H54 (cell line): ENCODE measurements around the gene NUDT2.
"Not testable (repeated sequence)": the region's sequence is repeated elsewhere in the genome, so short reads cannot be mapped to it uniquely, and the experiment has no call there.

ENCODE experiments used
- DNase-seq: peaks from one replicate; pipeline ENCODE4 v3.0.0; 2011; ENCODE audit warnings: low spot score, mixed read lengths; ENCODE audit not compliant: insufficient read length
- FAIRE-seq: peaks from 3 replicates; lab custom pipeline; 2011; peaks lifted over from hg19 to GRCh38; lab: Jason Lieb, UNC
- POLR2A ChIP-seq: IDR thresholded peaks from 2 replicates; pipeline ENCODE4 v1.6.1; 2011; ENCODE audit warnings: low read depth, mild to moderate bottlenecking, low read length

Gene NUDT2

GRCh38 chr9:34322899-34323591 lies 6.3 kb upstream of the NUDT2 start:
- DNase-seq (no peak), FAIRE-seq (no peak)
- TF ChIP-seq POLR2A = no peak

GRCh38 chr9:34326690-34327089 lies 2.7 kb upstream of the NUDT2 start:
- DNase-seq (no peak), FAIRE-seq (no peak)
- TF ChIP-seq POLR2A = no peak

DNA sequence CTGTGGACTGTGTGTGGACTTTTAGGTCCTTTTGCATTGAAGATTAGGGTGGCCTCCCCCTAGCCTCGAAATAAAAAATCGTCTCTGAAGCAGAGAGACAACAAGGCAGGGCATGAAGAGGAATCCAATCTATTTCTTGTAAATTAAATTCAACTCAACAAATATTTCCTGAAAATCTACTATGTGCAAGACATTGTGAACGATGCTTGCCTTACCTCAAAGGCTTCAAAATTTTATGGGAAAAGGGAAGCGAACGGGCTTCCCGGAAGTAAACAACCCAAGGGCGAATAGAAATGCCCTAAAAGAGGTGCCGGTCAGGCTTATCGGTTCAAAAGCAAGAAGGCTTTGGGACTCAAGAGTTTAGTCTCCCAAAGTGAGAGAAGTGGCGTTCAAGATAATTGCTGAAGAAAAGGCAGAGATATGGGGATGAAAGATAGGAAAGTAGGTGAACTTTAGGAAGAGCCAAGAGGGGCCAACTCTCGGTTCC lies 826 bp upstream of the NUDT2 start:
- peak; percentile 11 for FAIRE-seq
- no peak for DNase-seq
- TF ChIP-seq POLR2A = no peak

DNA sequence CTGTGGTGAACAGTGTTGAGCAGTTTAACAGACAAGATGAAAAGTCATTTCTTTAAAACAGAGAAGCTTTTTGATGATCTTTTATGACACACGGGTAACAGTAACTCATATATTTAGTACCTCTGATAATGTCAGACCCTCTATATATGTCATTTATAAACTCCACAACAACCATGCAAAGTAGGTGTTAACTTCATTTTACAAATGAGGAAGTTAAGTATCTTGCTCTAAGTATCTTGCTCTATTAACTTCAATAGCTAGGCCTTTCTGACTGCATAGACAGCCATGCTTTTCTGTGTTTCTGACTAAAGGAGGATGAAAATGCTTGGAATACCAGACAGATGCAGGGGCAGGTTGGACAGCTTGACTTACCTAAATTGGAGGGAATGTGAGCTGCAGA lies 1.8 kb downstream of the NUDT2 start:
- FAIRE-seq (no peak), DNase-seq (no peak)
- TF ChIP-seq POLR2A = no peak

DNA sequence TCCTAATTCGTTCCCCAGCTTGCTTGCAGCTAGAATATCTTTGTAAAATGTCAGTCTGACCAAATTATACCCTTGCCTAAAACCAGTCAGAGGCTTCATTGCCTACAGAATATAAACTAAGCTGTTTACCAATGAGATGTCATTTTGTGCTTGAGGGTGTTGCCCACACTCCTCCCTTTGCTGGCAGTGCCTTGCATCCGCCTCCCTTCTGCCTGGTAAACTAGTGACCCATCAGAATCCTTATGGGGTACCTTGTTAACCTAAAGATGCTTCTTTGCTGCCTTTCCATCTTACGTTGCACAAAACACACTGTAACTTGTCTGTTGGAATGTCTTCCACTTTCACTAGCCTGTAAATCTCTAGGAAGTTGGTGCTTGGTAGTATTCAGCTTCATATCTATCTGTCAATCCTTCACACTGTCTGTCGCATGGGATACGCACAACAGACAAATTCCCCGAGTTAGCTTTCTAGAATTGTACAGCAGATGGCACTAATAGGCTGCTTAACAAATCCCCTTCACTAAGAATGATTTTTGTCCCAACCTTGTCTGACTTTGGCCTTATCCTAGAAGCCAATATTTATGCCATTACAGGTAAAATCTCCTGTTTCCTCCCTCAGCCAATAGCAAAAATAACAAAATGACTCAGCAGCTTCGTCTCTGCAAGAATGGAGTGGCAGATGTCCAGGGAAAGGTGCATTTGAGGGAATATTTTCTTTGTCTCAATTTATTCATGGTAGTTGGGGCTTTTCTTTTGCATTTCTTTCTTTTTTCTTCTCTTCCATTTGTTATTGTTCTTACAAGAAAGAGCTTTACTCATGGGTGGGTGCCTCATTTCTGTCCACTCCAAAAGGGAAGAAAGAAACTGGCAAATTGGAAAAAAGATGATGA lies 3.0 kb downstream of the NUDT2 start:
- no peak for TF ChIP-seq POLR2A
- DNase-seq (no peak), FAIRE-seq (peak; percentile 11)

DNA sequence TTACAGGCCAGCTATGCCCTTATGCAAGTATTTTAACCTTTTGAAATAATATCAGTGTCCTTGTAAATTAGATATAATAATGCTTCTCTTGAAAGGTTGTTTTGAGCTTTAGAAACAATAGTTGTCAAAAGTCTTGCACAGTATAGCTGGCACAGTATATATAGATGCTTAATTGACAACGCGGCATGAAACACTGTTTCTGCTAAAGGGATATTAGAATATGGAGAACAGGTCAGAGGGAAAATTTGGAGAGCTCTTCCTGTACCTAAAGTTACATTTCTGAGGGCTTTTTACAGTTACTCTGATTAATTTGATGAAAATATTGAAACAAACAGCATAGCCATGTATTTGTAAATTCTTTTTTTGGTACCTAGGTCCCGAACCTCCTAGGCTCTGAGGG lies 4.5 kb downstream of the NUDT2 start:
- FAIRE-seq = no peak
- no peak for TF ChIP-seq POLR2A

DNA sequence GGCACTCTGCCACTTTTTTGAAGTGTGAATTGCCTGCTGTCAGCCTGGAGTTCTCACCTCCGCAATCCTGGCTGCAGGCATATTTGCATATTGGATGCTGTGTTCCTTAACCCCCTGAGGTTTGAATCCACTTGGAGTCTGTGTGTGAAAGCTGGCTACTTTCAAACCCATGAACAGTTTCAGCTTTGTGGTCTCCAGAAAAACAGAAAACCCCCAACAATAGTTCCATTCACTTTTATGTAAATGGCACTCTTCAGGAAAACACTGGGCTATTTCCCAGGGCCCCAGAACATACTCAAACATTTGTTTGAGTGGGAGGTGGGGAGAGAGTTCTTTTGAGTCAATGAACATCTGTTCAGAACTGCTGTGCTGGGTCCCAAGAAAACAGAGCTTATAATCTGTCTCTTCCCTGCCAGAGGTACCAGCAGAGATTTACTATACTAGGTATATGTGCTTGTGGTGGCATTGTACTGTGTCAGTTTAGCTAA lies 5.0 kb downstream of the NUDT2 start:
- TF ChIP-seq POLR2A = no peak
- FAIRE-seq (no peak), DNase-seq (no peak)

More for the DNA sequence above, 4.5 kb downstream of the NUDT2 start:
- no peak for DNase-seq

DNA sequence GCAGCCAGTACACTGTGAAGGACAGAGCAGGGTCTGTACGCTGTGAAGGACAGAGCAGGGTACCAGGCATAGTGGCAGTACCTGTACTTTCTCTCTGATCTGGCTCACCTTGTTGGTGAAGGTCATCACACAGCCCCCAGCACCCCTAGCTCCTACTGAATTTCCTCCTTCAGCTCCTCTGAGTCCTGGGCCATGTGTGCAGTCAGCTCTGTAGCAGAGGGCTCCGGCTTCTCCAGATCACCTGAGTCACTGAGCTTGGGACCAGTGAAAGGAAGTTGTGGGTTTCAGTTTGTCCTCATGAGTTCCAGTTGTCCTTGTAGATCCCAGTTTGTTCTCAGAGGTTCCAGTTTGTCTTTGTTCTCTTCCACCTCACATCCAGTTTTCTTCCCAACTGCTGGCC lies 5.5 kb downstream of the NUDT2 start:
- FAIRE-seq (no peak), DNase-seq (no peak)
- TF ChIP-seq POLR2A = no peak

GRCh38 chr9:34335376-34335775 lies 6.0 kb downstream of the NUDT2 start:
- FAIRE-seq = no peak
- TF ChIP-seq POLR2A = no peak

DNA sequence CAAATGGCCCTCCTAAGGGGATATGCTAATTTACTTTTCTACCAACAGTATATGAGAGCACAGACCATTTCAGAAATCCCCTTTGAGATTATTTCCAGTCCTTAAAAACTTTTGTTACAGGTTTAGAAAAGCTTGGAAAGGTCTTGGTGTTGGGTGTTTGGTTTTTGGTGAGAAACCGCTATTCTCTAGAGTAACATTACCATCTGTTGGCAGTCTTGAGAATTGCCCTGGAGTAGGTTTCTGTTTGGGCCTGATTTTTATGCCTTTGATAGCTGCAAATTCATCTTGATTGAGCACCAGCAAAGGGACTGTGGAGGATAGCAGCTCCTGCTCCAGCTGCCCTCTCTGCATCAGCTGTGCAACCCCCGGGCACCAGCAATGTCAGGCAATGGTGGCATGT lies 8.0 kb downstream of the NUDT2 start:
- FAIRE-seq (no peak), DNase-seq (no peak)
- TF ChIP-seq POLR2A = no peak

More at GRCh38 chr9:34335376-34335775, 6.0 kb downstream of the NUDT2 start:
- DNase-seq = no peak

GRCh38 chr9:34338079-34338478 lies 8.7 kb downstream of the NUDT2 start:
- not testable (repeated sequence) for DNase-seq, FAIRE-seq

DNA sequence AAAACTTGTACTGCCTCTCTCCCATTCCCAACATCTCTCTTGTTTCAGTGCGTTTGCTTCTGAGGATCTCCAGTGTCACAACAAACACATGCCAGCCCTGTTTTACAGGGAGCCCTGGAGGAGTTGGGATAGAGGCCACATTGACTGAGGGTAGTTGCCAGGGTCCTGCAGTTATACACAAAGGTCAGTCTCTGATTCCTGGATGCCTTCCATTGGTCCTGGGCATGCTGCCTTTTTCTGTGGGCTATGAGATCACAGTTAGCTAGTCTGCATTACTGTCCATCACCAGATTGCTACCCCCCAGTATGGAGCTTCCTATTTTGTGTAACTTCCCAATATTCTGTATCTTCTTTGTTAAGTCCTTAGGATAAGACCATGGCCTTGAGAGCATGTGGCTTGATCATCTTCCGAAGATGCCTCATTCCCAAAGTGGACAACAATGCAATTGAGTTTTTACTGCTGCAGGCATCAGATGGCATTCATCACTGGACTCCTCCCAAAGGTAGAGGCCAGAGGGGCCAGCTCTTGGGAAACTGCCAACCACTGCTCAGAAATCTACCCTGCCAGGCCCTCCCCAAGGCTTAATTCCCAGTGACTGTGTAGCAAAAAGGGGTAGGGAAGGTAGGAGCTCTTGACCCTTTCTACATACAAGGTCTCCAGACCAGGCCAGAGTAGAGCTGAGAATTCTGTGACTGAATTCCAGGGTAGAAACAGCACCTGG lies 9.5 kb downstream of the NUDT2 start:
- DNase-seq = no peak
- FAIRE-seq = no peak
- no peak for TF ChIP-seq POLR2A

GRCh38 chr9:34341659-34342295 lies 12.4 kb downstream of the NUDT2 start:
- no peak for FAIRE-seq
- no peak for TF ChIP-seq POLR2A
- no peak for DNase-seq

- no peak for FAIRE-seq
- no peak for TF ChIP-seq POLR2A
- no peak for DNase-seq
Observed at GRCh38 chr9:34343090-34343489, 13.7 kb downstream of the NUDT2 start.
